HG03457 (cell line): Measurements from ENCODE around the gene ACIN1.
"Not testable (repeated sequence)": the region's sequence is repeated elsewhere in the genome, so short reads cannot be mapped to it uniquely, and the experiment has no call there.

Source experiments
- ATAC-seq: cut with Tn5 transposase; IDR thresholded peaks from one replicate; pipeline ENCODE4 v1.9.1; 2021; ENCODE audit warnings: moderate number of reproducible peaks; ENCODE audit not compliant: unreplicated experiment

Gene ACIN1

GRCh38 chr14:23020143-23021128 lies 74.5 kb downstream of the ACIN1 start:
- ATAC-seq, result no peak

GRCh38 chr14:23018107-23018506 lies 76.8 kb downstream of the ACIN1 start:
- no peak for ATAC-seq

- ATAC-seq, result no peak
Measured at GRCh38 chr14:23017091-23017490, 77.8 kb downstream of the ACIN1 start.

GRCh38 chr14:23015618-23016017 lies 79.3 kb downstream of the ACIN1 start:
- no peak for ATAC-seq

- ATAC-seq, result not testable (repeated sequence)
Measured at GRCh38 chr14:23013749-23014054, 81.2 kb downstream of the ACIN1 start.

- ATAC-seq, result no peak
Measured at GRCh38 chr14:23013054-23013748, 81.7 kb downstream of the ACIN1 start.

GRCh38 chr14:23009939-23010726 lies 84.8 kb downstream of the ACIN1 start, which contains the start of gene C14orf93:
Gene C14orf93, minus strand, starts transcription at chr14:23010143. Its CDS starts 11,120 bp downstream, at chr14:22999023.
- ATAC-seq, result no peak

GRCh38 chr14:23009483-23009938 lies 85.4 kb downstream of the ACIN1 start:
- ATAC-seq, result no peak

GRCh38 chr14:23008831-23009230 lies 86.1 kb downstream of the ACIN1 start:
- no peak for ATAC-seq
